ENCODE measurements around the gene KLHDC3. TPM values are rescaled to one million over a fixed set of nuclear protein-coding genes. Genes with fewer than 3 reads are reported as not detected.
A peak's percentile ranks its signal among the peaks of the same experiment; 100 is the strongest.

KLHDC3 gene
- total and polyA plus RNA-seq, 2 of the 13 experiments (the other 11 are each of a cell fraction or from before 2014, with no cell fraction given): 78.3 to 91.5 TPM

GRCh38 chr6:42984001-42984923 lies 29.8 kb upstream of the KLHDC3 start, which contains the start of gene PPP2R5D (continued):
- TF ChIP-seq CCDC6 (CRISPR knock-in tag; IDR thresholded peaks at IDR 0.05) (no peak), SALL2 (CRISPR knock-in tag; IDR thresholded peaks at IDR 0.05) (peak; percentile 65; the same call in 1 of the 2 replicates), GABPB1 (CRISPR knock-in tag; IDR thresholded peaks at IDR 0.05) (peak; percentile 67), TCF7 (IDR thresholded peaks at IDR 0.05; ENCODE audit: low read depth) (no peak), KMT2A (CRISPR knock-in tag; IDR thresholded peaks at IDR 0.05) (0 out of 2 replicates have a peak, but pooled peaks have one; percentile 32), ZNF546 (CRISPR knock-in tag; conservative IDR thresholded peaks at IDR 0.05) (peak; percentile 61; the same call in 1 of the 2 replicates), HNRNPLL (IDR thresholded peaks at IDR 0.05; ENCODE audit: low read depth, low read length, poor library complexity, severe bottlenecking) (peak; percentile 92), SNAPC2 (CRISPR knock-in tag; IDR thresholded peaks at IDR 0.05) (peak; percentile 94), ZNF430 (CRISPR knock-in tag; IDR thresholded peaks at IDR 0.05) (peak; percentile 24; the same call in 1 of the 2 replicates), REL (CRISPR knock-in tag; conservative IDR thresholded peaks at IDR 0.05) (no peak), AFF4 (CRISPR knock-in tag; IDR thresholded peaks at IDR 0.05) (no peak), RBM39 (IDR thresholded peaks at IDR 0.05; ENCODE audit: low read depth, low read length, poor library complexity, severe bottlenecking) (peak; percentile 80), ZNF343 (CRISPR knock-in tag; IDR thresholded peaks at IDR 0.05) (peak; percentile 41; the same call in 1 of the 2 replicates), ZNF589 (CRISPR knock-in tag; conservative IDR thresholded peaks at IDR 0.05) (no peak), FIP1L1 (IDR thresholded peaks at IDR 0.05; ENCODE audit: borderline replicate concordance, insufficient read depth, low read depth, low read length) (no peak), HOXA3 (CRISPR knock-in tag; IDR thresholded peaks at IDR 0.05) (peak; percentile 43; the same call in 1 of the 2 replicates), ZBTB14 (CRISPR knock-in tag; IDR thresholded peaks at IDR 0.05) (peak; percentile 24; the same call in 1 of the 2 replicates), AHDC1 (CRISPR knock-in tag; IDR thresholded peaks at IDR 0.05; ENCODE audit: borderline replicate concordance) (no peak)
